Right lobe of liver (tissue), 4 donors: ENCODE results near the gene ARMC5.

ENCODE experiments used
- POLR2A ChIP-seq: fragments of 450-650 bp; IDR thresholded peaks from one replicate; pipeline ENCODE4 v1.6.1; 2017; ENCODE audit warnings: antibody characterized with exemption, mild to moderate bottlenecking
- TF ChIP-seq, protein P1 (sequence below), 4 donors: fragments of 200-600 bp in 3 of 4; fragments of 450-650 bp in 1 of 4; IDR thresholded peaks; one replicate each; pipeline versions ENCODE4 v1.5.1 to v1.8.0; 2016 to 2022; ENCODE audit warnings: antibody characterized with exemption in 4 of 4, mild to moderate bottlenecking in 2 of 4
- donor health status: DM: no; HTN: no; CAD: no.
- donor health status: DM: no; HTN: no; CAD: no.
- donor health status: DM: no; HTN: yes; CAD: no.

DNA sequence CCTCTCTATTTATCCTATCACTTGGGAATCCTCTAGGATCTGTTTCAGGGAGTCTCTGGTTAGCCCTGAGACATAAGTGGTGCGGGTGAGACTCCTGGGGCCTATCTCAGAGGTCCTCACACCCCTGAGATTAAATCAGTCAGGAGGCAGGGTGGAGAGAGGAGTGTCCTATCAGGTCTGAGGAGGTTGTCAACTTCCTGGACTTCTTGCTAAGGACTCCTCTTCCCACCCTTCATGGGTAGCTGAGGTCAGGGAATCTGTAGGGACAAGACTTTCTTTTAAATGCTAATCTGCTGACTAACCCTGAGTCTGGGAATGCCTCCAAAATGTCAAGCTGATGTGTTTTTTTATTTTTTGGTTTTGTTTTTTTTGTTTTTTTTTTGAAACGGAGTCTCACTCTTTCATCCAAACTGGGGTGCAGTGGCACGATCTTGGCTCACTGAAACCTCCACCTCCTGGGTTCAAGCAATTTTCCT is 6.6 kb upstream of the ARMC5 start:
- TF ChIP-seq, protein P1, sequence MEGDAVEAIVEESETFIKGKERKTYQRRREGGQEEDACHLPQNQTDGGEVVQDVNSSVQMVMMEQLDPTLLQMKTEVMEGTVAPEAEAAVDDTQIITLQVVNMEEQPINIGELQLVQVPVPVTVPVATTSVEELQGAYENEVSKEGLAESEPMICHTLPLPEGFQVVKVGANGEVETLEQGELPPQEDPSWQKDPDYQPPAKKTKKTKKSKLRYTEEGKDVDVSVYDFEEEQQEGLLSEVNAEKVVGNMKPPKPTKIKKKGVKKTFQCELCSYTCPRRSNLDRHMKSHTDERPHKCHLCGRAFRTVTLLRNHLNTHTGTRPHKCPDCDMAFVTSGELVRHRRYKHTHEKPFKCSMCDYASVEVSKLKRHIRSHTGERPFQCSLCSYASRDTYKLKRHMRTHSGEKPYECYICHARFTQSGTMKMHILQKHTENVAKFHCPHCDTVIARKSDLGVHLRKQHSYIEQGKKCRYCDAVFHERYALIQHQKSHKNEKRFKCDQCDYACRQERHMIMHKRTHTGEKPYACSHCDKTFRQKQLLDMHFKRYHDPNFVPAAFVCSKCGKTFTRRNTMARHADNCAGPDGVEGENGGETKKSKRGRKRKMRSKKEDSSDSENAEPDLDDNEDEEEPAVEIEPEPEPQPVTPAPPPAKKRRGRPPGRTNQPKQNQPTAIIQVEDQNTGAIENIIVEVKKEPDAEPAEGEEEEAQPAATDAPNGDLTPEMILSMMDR (IDR thresholded peaks at IDR 0.05) = no peak
- TF ChIP-seq POLR2A = no peak
